Measurements from ENCODE around the gene OR5J2. TPM values are rescaled to one million over a fixed set of nuclear protein-coding genes. Genes with fewer than 3 reads are reported as not detected.
"Not testable (repeated sequence)": the region's sequence is repeated elsewhere in the genome, so short reads cannot be mapped to it uniquely, and the experiment has no call there.

The OR5J2 gene
- not detected in 2 replicates for polyA plus RNA-seq (2011; rRNA removed)
- not detected in 2 replicates for polyA minus RNA-seq (2011; rRNA and poly(A)+ RNA removed)

DNA sequence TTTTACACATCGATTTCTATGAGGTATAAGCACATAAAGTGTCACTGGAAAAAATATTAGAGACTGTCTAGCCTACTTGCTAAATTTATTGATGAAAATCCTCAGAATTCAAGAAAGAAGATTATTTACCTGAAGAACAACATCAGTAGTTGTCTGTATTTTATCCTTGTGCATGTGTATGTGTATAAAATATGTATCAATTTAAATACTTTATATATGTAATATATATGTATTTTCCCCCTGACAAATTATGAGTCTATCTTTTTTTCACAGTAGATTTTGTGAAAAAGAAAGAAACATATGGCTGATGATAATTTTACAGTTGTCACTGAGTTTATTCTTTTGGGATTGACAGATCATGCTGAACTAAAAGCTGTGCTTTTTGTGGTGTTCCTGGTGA lies at the start of gene OR5J2:
OR5J2 (plus strand) TSS at position 301 of the 400 bp plus-strand sequence; CDS start at position 301, 0 bp downstream.
- POLR2A ChIA-PET, result no interaction called here
- H3K4me3 ChIP-seq (ENCODE audit: low read depth, low read length), result no peak within 1 kb of the TSS
- H3K36me3 ChIP-seq (ENCODE audit: control insufficient read depth, insufficient read depth, low read length), result no peaks in the 10 kb centered on the region
- H3K27me3 ChIP-seq (ENCODE audit: control insufficient read depth, insufficient read depth, low read length), result no peaks in the 10 kb centered on the region
- CTCF ChIA-PET, result no interaction called here
- TF ChIP-seq, protein P1, sequence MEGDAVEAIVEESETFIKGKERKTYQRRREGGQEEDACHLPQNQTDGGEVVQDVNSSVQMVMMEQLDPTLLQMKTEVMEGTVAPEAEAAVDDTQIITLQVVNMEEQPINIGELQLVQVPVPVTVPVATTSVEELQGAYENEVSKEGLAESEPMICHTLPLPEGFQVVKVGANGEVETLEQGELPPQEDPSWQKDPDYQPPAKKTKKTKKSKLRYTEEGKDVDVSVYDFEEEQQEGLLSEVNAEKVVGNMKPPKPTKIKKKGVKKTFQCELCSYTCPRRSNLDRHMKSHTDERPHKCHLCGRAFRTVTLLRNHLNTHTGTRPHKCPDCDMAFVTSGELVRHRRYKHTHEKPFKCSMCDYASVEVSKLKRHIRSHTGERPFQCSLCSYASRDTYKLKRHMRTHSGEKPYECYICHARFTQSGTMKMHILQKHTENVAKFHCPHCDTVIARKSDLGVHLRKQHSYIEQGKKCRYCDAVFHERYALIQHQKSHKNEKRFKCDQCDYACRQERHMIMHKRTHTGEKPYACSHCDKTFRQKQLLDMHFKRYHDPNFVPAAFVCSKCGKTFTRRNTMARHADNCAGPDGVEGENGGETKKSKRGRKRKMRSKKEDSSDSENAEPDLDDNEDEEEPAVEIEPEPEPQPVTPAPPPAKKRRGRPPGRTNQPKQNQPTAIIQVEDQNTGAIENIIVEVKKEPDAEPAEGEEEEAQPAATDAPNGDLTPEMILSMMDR (IDR thresholded peaks at IDR 0.05; ENCODE audit: insufficient read depth, low read depth, low read length), result no peak
- DNase-seq (ENCODE audit: low read depth), result no peak

DNA sequence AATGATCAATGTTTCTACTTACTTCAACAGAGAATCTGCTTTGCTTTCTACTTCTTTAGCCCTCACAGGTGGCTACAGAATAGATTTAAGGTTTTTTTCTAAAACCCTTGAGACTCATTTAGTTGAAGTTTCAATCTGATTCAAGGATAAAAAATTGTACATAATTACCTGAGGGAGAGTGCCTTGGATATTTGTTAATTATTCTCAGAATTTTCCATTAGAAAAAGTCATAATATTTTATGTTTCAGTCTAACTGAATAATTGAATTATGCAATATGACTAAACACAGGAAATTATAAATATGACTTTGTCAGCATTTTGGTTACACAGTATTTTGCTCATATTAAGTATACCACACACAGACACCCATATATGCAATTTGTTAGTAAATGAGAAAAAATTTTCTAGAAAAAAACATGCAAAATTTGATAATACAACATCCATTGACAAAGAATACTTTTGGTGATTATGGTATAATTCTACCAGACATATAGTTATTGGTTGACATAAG lies 36.2 kb upstream of the OR5J2 start, which contains the start of gene OR8J3:
OR8J3 (minus strand) TSS at position 51 of the 511 bp plus-strand sequence. CDS start 2,483 bp downstream, outside the sequence.
- ChIA-PET POLR2A (no interaction called here), CTCF (no interaction called here)
- Histone ChIP-seq H3K4me3 (ENCODE audit: low read depth, low read length) (no peak within 1 kb of the TSS), H3K36me3 (ENCODE audit: control insufficient read depth, insufficient read depth, low read length) (no peaks in the 10 kb centered on the region), H3K27me3 (ENCODE audit: control insufficient read depth, insufficient read depth, low read length) (no peaks in the 10 kb centered on the region)
- TF ChIP-seq, protein P1 (IDR thresholded peaks at IDR 0.05; ENCODE audit: insufficient read depth, low read depth, low read length), result no peak
- DNase-seq (ENCODE audit: low read depth), result no peak

DNA sequence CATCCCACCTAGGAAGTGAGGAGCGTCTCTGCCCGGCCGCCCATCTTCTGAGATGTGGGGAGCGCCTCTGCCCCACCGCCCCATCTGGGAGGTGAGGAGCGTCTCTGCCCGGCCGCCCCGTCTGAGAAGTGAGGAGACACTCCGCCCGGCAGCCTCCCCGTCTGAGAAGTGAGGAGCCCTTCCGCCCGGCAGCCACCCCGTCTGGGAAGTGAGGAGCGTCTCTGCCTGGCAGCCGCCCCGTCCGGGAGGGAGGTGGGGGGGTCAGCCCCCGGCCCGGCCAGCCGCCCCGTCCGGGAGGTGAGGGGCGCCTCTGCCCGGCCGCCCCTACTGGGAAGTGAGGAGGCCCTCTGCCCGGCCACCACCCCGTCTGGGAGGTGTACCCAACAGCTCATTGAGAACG lies 32.7 kb upstream of the OR5J2 start:
- DNase-seq (ENCODE audit: low read depth); CTCF ChIA-PET; H3K4me3 ChIP-seq (ENCODE audit: low read depth, low read length); H3K27me3 ChIP-seq (ENCODE audit: control insufficient read depth, insufficient read depth, low read length); POLR2A ChIA-PET; H3K36me3 ChIP-seq (ENCODE audit: control insufficient read depth, insufficient read depth, low read length): not testable (repeated sequence)

DNA sequence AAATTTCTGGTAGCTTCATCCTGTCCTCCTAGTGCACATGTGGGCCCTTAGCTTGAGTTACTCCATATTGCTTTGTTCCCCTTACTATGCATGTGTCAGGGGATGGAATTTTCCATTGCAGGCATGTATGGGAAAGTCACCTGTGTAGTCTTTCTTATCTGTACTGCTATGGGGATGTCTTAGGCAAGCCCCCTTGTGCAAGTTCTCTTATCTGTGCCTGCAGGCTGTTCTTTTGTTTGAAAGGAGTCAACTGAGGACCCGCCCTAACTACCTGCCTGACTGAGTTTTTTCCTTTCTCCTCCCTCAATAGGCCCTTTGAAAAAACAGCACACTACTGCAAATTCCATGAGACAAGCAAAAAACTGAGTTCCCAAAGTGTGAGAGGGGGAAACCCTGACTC lies 25.0 kb upstream of the OR5J2 start:
- no peaks in the 10 kb centered on the region for H3K27me3 ChIP-seq (ENCODE audit: control insufficient read depth, insufficient read depth, low read length)
- H3K36me3 ChIP-seq (ENCODE audit: control insufficient read depth, insufficient read depth, low read length), result no peaks in the 10 kb centered on the region
- ChIA-PET POLR2A (no interaction called here), CTCF (interaction anchor here (0.7 kb wide), 1 partner anchor 1082 kb away, joined by 3 read pairs; no protein-coding TSS in a partner anchor)
- DNase-seq (ENCODE audit: low read depth), result no peak
- no peak overlapping the region for H3K4me3 ChIP-seq (ENCODE audit: low read depth, low read length)
- TF ChIP-seq, protein P1 (IDR thresholded peaks at IDR 0.05; ENCODE audit: insufficient read depth, low read depth, low read length), result no peak

DNA sequence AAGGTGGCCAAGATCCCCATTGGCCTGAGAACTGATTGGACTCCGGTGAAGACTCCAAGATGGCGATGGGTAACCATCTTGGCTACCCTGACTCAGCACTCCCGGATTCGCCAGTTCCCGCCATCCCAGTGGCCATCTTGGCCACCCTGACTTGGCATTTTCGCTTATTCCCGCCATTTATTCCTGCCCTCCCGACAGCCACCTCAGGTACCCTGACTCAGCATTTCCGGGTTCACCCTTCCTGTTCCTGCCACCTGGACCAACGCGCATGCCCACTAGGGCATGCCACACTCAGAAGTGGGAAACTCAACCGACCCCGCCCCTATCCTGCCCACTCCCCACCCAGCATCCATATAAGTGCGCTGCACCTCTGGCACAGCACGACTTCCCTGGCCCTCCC lies 24.1 kb upstream of the OR5J2 start:
- CTCF ChIA-PET, result no interaction called here
- DNase-seq (ENCODE audit: low read depth), result no peak
- Histone ChIP-seq H3K36me3 (ENCODE audit: control insufficient read depth, insufficient read depth, low read length) (no peaks in the 10 kb centered on the region), H3K27me3 (ENCODE audit: control insufficient read depth, insufficient read depth, low read length) (no peaks in the 10 kb centered on the region), H3K4me3 (ENCODE audit: low read depth, low read length) (no peak overlapping the region)
- TF ChIP-seq, protein P1 (IDR thresholded peaks at IDR 0.05; ENCODE audit: insufficient read depth, low read depth, low read length), result no peak
- POLR2A ChIA-PET, result no interaction called here

DNA sequence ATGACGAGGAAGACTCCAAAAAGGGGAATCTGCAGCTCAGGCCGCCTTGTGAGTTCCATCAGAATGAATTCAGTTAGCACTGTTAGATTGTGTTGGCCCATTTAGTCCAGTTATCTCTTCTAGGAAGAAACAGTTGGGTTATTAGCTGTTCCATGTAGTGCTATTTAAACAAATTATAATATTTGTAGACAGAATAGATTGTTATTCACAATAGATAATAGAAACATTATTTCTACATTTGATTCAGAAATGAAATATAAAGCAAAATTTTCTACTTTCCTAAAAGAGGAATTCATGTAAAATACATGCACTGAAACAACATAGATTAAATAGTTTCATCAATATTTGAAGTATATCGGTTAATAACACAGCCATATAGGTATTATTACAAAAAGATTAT lies 16.2 kb upstream of the OR5J2 start, which contains the start of gene OR8K5:
OR8K5 (minus strand) TSS at position 101 of the 400 bp plus-strand sequence; CDS start at position 101, 0 bp downstream.
- H3K36me3 ChIP-seq (ENCODE audit: control insufficient read depth, insufficient read depth, low read length), result no peaks in the 10 kb centered on the region
- H3K27me3 ChIP-seq (ENCODE audit: control insufficient read depth, insufficient read depth, low read length), result no peaks in the 10 kb centered on the region
- no peak for DNase-seq (ENCODE audit: low read depth)
- POLR2A ChIA-PET, result no interaction called here
- no peak within 1 kb of the TSS for H3K4me3 ChIP-seq (ENCODE audit: low read depth, low read length)
- TF ChIP-seq, protein P1 (IDR thresholded peaks at IDR 0.05; ENCODE audit: insufficient read depth, low read depth, low read length), result no peak
- CTCF ChIA-PET, result no interaction called here
